Measurements from ENCODE around the gene CDK2AP2. TPM values are rescaled to one million over a fixed set of nuclear protein-coding genes. Genes with fewer than 3 reads are reported as not detected.

Gene CDK2AP2
- total and polyA plus RNA-seq, 5 donors, result 31.5 to 65.2 (median 51.4) TPM

DNA sequence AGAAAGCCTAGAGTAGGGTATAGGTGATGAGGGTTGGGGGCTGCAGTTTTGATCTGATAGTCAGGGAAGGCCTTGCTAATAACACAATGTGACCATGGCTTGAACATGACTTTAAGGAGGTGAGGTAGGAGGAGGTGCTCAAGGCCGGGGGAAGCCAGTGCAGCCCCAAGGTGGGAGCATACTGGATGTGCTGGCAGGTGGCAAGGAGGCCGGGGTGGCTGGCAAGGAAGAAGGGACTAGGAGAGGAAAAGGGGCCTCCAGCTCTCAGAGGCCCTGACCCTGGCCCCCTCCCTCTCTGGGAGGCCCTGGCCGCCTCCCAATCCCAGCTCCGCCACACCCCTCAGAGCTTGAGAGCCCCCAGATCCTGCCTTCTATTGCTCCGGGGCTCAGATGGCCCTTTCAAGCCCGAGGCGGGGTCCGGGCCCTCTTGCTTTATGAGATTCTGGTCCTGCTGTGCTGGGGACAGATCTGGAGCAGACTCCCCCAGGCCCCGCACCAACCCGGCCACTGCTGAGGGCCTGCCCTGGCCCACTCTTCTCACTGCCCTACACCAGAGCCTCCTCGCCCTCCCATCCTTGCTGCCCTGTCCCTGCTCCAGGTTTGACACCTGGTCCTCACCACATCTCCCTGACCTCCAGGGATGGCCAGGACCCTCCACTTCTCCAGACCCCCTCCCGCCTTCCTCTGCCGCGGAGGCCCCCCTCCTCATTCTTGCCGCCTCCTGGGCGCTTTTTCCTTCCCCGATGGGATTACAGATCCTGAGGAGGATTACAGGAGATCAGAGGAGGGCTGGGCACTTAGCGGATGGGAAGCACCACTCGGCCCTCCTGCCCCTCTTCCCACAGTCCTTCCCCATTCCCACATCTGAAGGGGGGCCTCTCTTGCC is 4.6 kb downstream of the CDK2AP2 start:
- peaks cover 7% of the 10 kb centered on the region for H3K4me1 ChIP-seq (ENCODE audit: control insufficient read depth, insufficient read depth, low read length)

DNA sequence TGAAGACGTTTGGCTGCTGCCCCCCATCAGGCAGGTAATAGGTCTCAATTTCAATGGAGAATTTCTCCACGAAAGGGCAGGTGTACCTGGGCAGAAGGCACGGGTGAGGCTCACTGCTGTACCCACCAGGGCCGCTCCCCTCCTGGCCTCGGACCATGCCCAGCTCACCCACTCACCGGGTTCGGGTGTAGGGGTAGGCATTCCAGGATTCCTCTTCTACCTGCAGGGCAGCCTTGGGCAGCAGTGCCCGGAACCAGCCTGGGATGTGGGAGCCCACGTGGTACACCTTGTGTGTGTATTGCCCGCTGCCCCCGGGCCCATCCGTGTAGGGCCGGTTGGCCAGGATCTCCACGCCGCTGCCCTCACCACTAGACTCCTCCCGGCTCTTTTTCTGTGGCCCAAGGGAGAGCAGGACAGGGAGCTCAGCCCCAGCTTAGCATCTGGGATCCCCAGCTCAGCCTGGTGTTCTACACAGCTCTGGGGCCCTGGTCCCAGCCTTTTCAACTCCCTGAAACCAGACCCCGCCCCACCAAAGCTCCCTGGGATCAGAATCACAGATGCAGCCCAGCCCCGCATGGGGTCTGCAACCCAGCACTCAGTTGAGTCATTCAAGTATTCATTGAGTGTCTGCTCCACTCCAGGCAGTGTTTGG is 5.5 kb downstream of the CDK2AP2 start:
- DNase-seq (peak in 1 of 3 donors; percentile 51), ATAC-seq (no peak)
- 96% methylated on average over 18 of the region's 18 CpGs for WGBS
- Histone ChIP-seq H3K9me3 (ENCODE audit: control insufficient read depth, low read length) (no peaks in the 10 kb centered on the region), H3K4me1 (ENCODE audit: control insufficient read depth, insufficient read depth, low read length) (peaks cover 7% of the 10 kb centered on the region), H3K27me3 (ENCODE audit: control insufficient read depth, insufficient read depth) (no peaks in the 10 kb centered on the region), H3K4me3 (ENCODE audit: low read length) (no peak overlapping the region), H3K27ac (ENCODE audit: low read length) (no peak overlapping the region)
- intact Hi-C loops (cut with DNase I), result loop anchor here in 2 of 4 donors (10.0 kb wide), 2 partner anchors 98 to 108 kb away; partner anchors contain the start of genes PPP1CA (in 1 of the 2), RAD9A (in 1 of the 2) and TBC1D10C (in 1 of the 2)

More for the DNA sequence above, 4.6 kb downstream of the CDK2AP2 start:
- Histone ChIP-seq H3K27ac (ENCODE audit: low read length) (no peak overlapping the region), H3K27me3 (ENCODE audit: control insufficient read depth, insufficient read depth) (no peaks in the 10 kb centered on the region), H3K4me3 (ENCODE audit: low read length) (no peak overlapping the region), H3K9me3 (ENCODE audit: control insufficient read depth, low read length) (no peaks in the 10 kb centered on the region)
- DNase-seq (peak in 1 of 3 donors; percentile 56), ATAC-seq (no peak)
- intact Hi-C loops (cut with DNase I), result loop anchor here in 2 of 4 donors (10.0 kb wide), 2 partner anchors 99 to 109 kb away; partner anchors contain the start of genes PPP1CA (in 1 of the 2), RAD9A (in 1 of the 2) and TBC1D10C (in 1 of the 2)
- WGBS, result 78% methylated on average over 19 of the region's 19 CpGs

DNA sequence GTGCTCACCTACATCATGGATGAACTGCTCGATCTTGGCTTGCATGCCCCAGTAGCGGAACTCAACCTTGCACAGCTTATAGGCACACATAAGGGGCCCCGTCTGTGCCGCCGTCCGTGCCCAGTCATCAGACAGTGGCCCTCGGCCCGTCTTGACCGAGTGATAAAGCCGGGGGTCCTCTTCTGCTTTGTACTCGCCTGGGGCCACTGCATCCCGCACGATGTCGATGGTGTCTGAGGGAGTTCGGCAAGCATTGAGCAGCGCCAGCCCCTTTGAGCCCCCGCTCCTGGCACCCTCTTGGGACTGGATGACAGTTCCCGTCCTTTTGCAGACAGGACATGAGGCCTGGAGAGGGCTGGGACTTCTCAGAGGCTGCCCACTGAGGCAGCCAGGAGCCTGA is 6.1 kb downstream of the CDK2AP2 start:
- H3K4me1 ChIP-seq (ENCODE audit: control insufficient read depth, insufficient read depth, low read length), result peaks cover 5% of the 10 kb centered on the region

DNA sequence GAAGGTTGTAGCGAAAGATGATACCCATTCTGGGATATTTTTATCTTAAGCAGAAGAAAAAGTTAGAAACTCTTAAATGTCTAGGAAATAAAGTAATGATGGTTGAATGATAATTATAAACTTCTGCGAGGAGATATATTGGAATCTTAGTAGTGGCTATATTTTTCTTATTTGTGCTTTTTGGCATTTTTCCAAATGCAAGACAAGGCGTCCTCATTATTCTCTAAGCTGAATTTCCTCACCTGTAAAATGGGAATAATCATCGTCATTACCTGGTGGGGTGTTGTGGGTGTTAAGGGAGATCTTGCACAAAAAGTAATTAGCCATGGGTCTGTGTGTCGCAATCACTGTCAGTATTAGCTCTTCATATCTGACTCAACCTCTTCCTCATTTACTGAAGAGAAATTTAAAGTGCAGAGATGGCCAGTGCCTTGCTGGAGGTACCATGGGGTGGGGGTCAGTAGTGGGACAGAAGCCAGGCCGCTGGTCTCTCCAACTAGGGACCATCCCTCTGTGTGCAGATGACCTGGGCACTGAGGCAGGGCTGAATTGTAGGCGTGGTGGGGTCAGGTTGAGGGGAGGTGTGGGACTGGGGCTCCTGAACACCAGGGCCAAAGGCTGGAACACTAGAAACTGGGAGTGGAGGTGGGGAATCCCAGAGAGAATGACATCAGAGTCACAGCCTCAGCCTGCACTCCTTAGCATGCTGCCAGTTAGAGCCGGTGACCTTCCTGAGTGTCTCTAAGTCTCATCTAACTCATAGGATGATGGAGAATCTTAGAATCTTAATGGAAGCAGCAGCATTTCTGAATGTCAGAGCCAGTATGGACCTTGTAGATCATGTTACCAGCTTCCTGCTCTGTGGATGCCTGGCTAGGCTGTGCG is 6.9 kb downstream of the CDK2AP2 start:
- Histone ChIP-seq H3K27me3 (ENCODE audit: control insufficient read depth, insufficient read depth) (no peaks in the 10 kb centered on the region), H3K9me3 (ENCODE audit: control insufficient read depth, low read length) (no peaks in the 10 kb centered on the region), H3K4me1 (ENCODE audit: control insufficient read depth, insufficient read depth, low read length) (peaks cover 5% of the 10 kb centered on the region), H3K27ac (ENCODE audit: low read length) (no peak overlapping the region), H3K4me3 (ENCODE audit: low read length) (no peak overlapping the region)
- intact Hi-C loops (cut with DNase I), result loop anchor here in 2 of 4 donors (10.0 kb wide), 2 partner anchors 96 to 106 kb away; partner anchors contain the start of genes PPP1CA (in 1 of the 2), RAD9A (in 1 of the 2) and TBC1D10C (in 1 of the 2)
- 93% methylated on average over 9 of the region's 9 CpGs for WGBS
- DNase-seq (peak in 1 of 3 donors; percentile 39), ATAC-seq (no peak)

More for the DNA sequence above, 6.1 kb downstream of the CDK2AP2 start:
- no peak for ATAC-seq
- Histone ChIP-seq H3K27me3 (ENCODE audit: control insufficient read depth, insufficient read depth) (no peaks in the 10 kb centered on the region), H3K4me3 (ENCODE audit: low read length) (no peak overlapping the region), H3K9me3 (ENCODE audit: control insufficient read depth, low read length) (no peaks in the 10 kb centered on the region), H3K27ac (ENCODE audit: low read length) (no peak overlapping the region)
- intact Hi-C loops (cut with DNase I), result loop anchor here in 2 of 4 donors (10.0 kb wide), 2 partner anchors 97 to 107 kb away; partner anchors contain the start of genes PPP1CA (in 1 of the 2), RAD9A (in 1 of the 2) and TBC1D10C (in 1 of the 2)
- WGBS, result 96% methylated on average over 18 of the region's 18 CpGs
- no peak for DNase-seq

DNA sequence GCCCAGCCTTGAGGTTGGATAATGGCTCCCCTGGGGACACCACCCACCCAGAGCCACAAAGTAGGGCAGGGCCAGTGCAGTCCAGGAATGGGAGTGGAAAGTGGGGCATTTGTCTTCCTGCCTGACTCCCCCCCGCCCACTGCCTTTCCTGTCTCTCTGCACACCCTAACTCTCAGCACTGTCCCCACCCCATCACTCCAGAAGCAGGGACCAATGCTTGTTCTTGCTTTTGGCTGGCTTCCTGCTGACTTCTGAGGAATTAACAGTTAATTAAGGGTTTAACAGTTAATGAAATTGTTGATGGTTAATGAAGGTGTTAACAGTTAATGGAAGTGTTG is 7.5 kb downstream of the CDK2AP2 start:
- intact Hi-C loops (cut with DNase I), result loop anchor here in 2 of 4 donors (10.0 kb wide), 2 partner anchors 96 to 106 kb away; partner anchors contain the start of genes PPP1CA (in 1 of the 2), RAD9A (in 1 of the 2) and TBC1D10C (in 1 of the 2)
- DNase-seq (no peak), ATAC-seq (no peak)
- Histone ChIP-seq H3K4me3 (ENCODE audit: low read length) (no peak overlapping the region), H3K27me3 (ENCODE audit: control insufficient read depth, insufficient read depth) (no peaks in the 10 kb centered on the region), H3K4me1 (ENCODE audit: control insufficient read depth, insufficient read depth, low read length) (peaks cover 2% of the 10 kb centered on the region), H3K27ac (ENCODE audit: low read length) (no peak overlapping the region), H3K9me3 (ENCODE audit: control insufficient read depth, low read length) (no peaks in the 10 kb centered on the region)
- 94% methylated on average over 1 of the region's 1 CpG for WGBS

DNA sequence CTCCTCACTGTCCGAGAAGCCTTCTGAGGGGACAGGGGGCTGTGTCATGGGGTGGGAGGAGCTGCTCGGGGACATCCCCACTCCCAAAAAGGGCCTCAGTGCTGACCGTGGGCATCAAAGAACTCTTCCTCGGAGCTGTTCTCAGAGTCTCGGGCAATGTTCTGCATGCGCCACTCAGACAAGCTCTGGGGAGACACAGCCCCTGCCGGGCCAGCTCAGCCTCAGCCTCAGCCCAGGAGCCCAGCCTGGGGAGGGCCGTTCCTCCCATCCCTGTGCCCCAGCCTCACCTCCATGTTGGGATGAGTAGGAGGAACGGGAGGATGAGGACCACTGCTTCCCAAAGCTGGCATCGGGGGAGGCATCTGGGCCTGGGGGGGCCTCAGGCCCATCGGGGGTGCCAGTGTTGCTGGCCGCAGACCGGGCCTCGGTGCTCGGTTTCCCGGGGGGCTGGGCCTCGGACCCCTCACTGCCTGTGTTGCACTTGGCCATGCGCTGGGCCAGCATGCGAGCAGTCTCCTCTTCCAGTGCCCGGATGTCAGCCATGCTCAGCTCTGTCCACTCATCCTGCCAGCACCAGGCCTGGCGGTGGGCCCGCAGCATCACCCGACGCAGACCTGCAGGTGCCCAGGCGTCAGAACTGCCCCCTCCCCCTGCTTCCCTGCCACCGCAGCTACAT is 8.0 kb downstream of the CDK2AP2 start:
- Histone ChIP-seq H3K4me3 (ENCODE audit: low read length) (no peak overlapping the region), H3K27ac (ENCODE audit: low read length) (no peak overlapping the region), H3K9me3 (ENCODE audit: control insufficient read depth, low read length) (no peaks in the 10 kb centered on the region), H3K27me3 (ENCODE audit: control insufficient read depth, insufficient read depth) (no peaks in the 10 kb centered on the region), H3K4me1 (ENCODE audit: control insufficient read depth, insufficient read depth, low read length) (no peaks in the 10 kb centered on the region)
- DNase-seq (peak in 1 of 3 donors; percentile 57), ATAC-seq (no peak)
- WGBS, result 94% methylated on average over 26 of the region's 26 CpGs
- intact Hi-C loops (cut with DNase I), result loop anchor here in 2 of 4 donors (10.0 kb wide), 2 partner anchors 95 to 105 kb away; partner anchors contain the start of genes PPP1CA (in 1 of the 2), RAD9A (in 1 of the 2) and TBC1D10C (in 1 of the 2)

DNA sequence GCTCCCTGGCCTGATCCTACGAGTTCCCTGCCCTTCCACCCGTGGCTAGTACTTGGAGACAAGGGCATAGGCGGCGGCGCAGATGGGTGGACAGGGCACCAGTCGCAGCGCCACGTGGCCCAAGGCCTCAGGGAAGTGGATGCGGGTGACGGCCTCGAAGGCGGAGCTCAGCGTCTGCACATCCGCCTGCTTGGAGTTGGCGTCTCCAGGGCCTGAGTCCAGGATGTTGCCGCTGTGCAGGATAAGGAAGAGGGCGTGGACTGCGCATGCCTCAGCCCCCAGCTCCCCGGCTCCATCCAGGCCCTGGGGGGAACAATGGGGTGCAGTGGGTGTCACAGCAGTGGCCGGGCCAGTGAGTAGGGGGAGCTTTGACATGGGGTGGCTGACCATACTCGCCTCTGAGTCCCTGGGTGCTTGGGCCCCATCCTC is 9.4 kb downstream of the CDK2AP2 start:
- Histone ChIP-seq H3K27me3 (ENCODE audit: control insufficient read depth, insufficient read depth) (no peaks in the 10 kb centered on the region), H3K9me3 (ENCODE audit: control insufficient read depth, low read length) (no peaks in the 10 kb centered on the region), H3K4me3 (ENCODE audit: low read length) (no peak overlapping the region), H3K4me1 (ENCODE audit: control insufficient read depth, insufficient read depth, low read length) (no peaks in the 10 kb centered on the region), H3K27ac (ENCODE audit: low read length) (no peak overlapping the region)
- intact Hi-C loops (cut with DNase I), result no loop called here
- 75% methylated on average over 21 of the region's 21 CpGs for WGBS
- peak in 2 of 3 donors; percentile 81 to 84 for DNase-seq
- ATAC-seq, result peak; percentile 21 to 31

DNA sequence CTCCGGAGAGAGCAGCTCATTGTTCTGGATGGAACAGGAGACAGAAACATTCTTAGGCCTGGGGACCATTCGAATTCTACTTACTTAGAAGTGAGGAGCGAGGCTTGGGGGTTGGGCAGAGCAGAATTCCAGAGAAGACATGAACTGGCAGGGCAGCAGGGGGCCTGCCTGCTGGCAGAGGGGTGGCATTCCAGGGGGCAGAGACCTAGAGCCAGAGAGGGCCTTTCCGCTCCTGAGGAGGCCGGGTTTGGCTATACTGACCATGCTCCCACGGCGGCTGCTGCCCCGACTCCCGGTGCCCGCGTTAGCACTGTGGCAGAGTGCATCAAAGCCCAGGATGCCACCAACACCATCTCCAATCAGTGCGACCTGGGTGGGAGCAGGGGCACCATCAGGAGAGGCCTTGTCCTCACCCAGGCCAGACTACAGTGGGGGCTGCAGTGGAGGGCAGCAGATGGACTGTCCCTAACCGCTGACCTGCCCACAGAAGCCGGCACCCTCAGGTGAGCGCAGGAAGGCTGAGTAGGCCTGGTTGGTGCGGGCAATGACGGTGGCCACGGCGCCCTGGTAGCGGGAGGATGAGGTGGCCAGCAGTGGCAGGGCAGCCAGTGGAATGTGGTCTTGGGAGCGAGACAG is 10.2 kb downstream of the CDK2AP2 start:
- 93% methylated on average over 21 of the region's 21 CpGs for WGBS
- no peaks in the 10 kb centered on the region for H3K27me3 ChIP-seq (ENCODE audit: control insufficient read depth, insufficient read depth)
- intact Hi-C loops (cut with DNase I), result no loop called here
- no peak for ATAC-seq
- no peak overlapping the region for H3K27ac ChIP-seq (ENCODE audit: low read length)
- DNase-seq, result peak in 1 of 3 donors; percentile 46
- H3K9me3 ChIP-seq (ENCODE audit: control insufficient read depth, low read length), result no peaks in the 10 kb centered on the region
- no peak overlapping the region for H3K4me3 ChIP-seq (ENCODE audit: low read length)
- no peaks in the 10 kb centered on the region for H3K4me1 ChIP-seq (ENCODE audit: control insufficient read depth, insufficient read depth, low read length)

DNA sequence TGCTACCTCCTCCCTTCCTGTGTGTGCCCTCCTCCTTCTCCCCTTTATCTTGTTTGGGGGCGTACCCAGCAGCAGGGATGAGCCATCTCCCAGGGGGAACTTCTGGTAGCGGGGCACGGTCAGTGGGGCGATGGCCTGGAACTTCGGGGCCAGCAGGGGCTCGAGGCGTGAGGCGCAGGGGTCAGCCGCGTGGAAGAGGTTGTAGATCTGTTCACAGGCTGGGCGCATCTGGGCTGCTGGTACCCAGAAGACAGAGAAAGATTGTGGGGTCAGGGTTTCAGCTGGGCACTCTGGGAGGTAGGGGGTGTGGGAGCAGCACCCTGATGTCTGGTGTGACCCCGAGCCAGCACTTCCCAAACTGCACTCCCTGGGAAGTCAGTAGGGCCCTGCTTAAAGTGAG is 11.8 kb downstream of the CDK2AP2 start:
- WGBS, result 90% methylated on average over 12 of the region's 12 CpGs
- Histone ChIP-seq H3K9me3 (ENCODE audit: control insufficient read depth, low read length) (no peaks in the 10 kb centered on the region), H3K4me1 (ENCODE audit: control insufficient read depth, insufficient read depth, low read length) (no peaks in the 10 kb centered on the region), H3K27me3 (ENCODE audit: control insufficient read depth, insufficient read depth) (no peaks in the 10 kb centered on the region), H3K27ac (ENCODE audit: low read length) (no peak overlapping the region), H3K4me3 (ENCODE audit: low read length) (no peak overlapping the region)
- DNase-seq (peak in 1 of 3 donors; percentile 56), ATAC-seq (no peak)
- intact Hi-C loops (cut with DNase I), result no loop called here
